Spleen (tissue), 7 donors: Measurements from ENCODE around the gene CNBD2.

ENCODE experiments used
- POLR2A ChIP-seq, 3 donors: fragments of 450-650 bp; IDR thresholded peaks; one replicate each; pipeline ENCODE4 v1.5.1; 2017; ENCODE audit warnings: antibody characterized with exemption in 3 of 3, mild to moderate bottlenecking in 1 of 3
- TF ChIP-seq, protein P1 (sequence below), 11 experiments: fragments of 200-600 bp in 7 of 11; fragments of 450-650 bp in 4 of 11; sonication (generic) in 4 of 11; IDR thresholded peaks in 8 of 11; conservative IDR thresholded peaks in 3 of 11; 1 replicate in 7 of 11; 2 replicates in 4 of 11; pipeline versions ENCODE4 v1.4.0 to v1.8.0; 2016 to 2021; ENCODE audit warnings: antibody characterized with exemption in 11 of 11, inconsistent platforms in 4 of 11, mild to moderate bottlenecking in 1 of 11
- donor health status: DM: no; HTN: no; CAD: no; lungs with moderate emphysema.
- donor health status: DM: no; HTN: no; CAD: no.
- donor health status: DM: no; HTN: no; CAD: no.

DNA sequence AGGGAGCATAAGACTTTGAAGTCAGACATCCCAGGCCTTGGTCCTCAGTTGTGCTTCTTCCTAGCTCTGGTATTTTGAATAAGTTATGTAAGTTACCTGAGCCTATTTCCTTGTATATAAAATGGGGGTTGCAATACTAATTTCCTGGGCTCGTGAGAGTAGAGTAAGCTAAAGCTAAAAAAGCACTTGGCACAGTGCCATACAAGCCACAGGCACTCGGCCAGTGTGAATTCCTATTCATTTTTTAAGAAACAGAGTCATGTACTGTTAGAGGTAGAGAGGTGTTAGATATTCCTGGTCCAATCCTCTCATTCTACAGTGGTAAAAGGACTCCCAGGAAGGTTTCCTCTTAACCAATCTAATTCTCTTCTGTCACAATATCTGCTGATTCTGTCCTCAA, 106.6 kb downstream of the CNBD2 start:
- TF ChIP-seq, protein P1, sequence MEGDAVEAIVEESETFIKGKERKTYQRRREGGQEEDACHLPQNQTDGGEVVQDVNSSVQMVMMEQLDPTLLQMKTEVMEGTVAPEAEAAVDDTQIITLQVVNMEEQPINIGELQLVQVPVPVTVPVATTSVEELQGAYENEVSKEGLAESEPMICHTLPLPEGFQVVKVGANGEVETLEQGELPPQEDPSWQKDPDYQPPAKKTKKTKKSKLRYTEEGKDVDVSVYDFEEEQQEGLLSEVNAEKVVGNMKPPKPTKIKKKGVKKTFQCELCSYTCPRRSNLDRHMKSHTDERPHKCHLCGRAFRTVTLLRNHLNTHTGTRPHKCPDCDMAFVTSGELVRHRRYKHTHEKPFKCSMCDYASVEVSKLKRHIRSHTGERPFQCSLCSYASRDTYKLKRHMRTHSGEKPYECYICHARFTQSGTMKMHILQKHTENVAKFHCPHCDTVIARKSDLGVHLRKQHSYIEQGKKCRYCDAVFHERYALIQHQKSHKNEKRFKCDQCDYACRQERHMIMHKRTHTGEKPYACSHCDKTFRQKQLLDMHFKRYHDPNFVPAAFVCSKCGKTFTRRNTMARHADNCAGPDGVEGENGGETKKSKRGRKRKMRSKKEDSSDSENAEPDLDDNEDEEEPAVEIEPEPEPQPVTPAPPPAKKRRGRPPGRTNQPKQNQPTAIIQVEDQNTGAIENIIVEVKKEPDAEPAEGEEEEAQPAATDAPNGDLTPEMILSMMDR (IDR thresholded peaks at IDR 0.05 in 8 of 11, conservative IDR thresholded peaks at IDR 0.05 in 3 of 11) = no peak
- no peak for TF ChIP-seq POLR2A (IDR thresholded peaks at IDR 0.05)
